ENCODE results near the gene RNF213.

Gene RNF213

DNA sequence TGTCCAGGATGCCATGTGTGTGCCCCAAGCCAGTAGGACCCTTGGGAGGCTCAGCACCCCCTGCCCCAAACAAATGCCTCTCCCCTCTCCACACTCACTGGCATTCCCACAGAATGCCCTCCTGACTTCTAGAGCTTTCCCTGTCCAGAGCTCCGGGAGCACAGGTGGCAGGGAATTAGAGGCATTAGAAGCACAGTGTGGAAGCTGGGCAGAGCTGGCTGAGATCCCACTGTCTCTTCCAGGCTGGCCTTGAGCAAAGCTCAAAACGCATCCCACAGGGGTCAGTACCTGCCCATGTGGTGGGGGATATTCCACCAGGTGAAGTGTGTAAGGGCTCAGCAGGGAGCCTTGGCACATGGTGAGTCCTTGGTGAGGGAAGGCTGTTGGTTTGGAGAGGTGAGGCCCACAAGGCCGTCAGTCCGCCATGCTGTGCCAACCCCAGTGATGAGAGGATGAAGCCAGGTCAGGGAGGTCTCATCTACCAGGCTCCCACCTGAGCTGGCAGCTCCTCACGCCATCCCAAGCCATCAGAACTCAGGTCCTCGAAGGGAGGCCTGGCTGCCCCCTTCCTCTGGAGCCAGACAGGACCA is 172.4 kb downstream of the RNF213 start:
- DNase-seq (ENCODE audit: low read depth in 2 of 2) = no peak

DNA sequence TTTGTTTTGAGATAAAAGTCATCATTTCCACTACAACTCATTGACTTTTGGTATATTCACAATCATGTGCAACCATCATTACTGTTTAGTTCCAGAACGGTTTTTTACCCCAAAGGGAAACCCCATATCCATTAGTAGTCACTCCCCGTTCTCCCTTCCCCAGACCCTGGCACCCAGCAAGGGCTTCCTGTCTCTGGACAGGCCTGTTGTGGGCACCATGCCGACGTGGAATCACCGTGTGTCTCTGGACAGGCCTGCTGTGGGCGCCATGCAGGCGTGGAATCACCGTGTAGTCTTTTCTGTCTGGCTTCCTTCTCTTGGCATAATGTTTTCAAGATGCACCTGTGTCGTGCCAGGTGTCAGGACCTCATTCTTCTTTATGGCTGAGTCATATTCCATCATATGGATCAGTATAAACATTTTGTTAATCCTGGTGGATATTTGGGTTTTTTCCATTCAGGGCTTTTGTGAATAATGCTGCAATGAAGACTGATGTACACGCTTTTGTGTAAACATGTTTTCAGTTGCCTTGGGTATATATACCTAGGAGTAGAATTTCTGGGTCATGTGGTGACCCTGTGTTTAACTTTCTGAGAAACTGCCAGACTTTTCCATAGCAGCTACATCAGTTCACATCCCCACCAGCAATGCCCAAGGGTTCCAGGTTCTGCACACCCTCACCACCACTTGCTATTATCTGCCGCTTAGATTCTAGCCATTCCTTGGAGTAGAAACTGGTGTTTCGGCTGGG is 173.4 kb downstream of the RNF213 start:
- no peak for DNase-seq (ENCODE audit: low read depth in 2 of 2)

DNA sequence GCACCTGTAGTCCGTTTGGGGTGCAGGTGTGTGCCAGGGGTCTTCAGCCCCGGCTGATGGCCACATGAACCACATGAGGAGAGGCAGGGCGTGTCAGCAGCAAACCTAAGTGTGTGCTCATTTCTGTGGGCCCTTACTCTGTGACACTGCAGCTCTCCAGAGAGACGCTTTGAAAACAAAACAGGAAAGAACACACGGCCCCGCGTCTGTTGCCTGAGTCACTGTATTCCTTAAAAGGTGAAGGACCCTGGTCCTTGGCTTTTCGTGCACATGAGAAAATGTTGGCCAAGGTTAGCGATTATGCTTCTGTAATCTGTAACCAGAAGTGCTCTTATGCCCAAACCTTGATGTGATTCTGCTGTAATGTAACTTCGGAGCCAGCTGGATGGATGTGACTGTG is 176.9 kb downstream of the RNF213 start:
- no peak for DNase-seq (ENCODE audit: low read depth in 2 of 2)

DNA sequence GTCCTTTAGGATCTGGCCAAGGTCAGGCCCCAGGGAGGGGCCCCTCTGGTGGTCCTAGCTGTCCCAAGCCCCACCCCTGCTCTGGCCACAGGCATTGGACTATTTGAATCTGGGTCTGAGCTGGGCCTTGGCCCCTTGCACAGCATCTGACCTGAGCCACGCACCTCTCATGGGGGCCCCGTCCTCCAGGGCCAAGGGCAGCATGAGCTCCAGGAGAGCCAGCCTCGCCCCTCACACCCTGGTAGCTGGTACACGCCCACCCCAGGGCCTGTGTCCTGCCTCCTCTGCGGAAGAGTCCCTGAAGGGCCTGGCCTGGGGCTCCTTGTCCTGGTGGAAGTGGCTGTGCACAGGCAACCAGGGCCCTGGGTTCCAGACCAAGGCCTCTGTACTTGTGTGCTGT is 178.2 kb downstream of the RNF213 start:
- no peak for DNase-seq (ENCODE audit: low read depth in 2 of 2)

DNA sequence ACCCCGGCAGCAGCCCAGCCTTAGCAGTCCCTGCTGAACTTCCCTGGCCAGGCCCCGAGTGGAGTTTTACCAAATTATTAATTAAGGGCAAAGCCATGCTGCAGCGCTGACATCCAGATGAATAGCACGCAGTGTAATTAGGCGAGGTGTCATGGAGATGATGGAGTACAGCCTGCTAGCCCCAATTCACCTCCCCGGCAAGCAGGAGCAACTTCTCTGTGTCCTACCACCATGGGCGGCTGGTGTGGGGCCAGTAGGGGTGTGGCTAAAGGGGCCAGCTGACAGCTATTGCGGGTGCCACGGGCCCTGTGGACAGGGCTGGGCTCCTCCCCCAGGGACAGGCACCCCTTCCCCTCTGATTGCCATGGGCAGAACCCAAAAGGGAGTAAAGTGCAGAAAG is 178.8 kb downstream of the RNF213 start:
- DNase-seq (ENCODE audit: low read depth in 2 of 2) = no peak

DNA sequence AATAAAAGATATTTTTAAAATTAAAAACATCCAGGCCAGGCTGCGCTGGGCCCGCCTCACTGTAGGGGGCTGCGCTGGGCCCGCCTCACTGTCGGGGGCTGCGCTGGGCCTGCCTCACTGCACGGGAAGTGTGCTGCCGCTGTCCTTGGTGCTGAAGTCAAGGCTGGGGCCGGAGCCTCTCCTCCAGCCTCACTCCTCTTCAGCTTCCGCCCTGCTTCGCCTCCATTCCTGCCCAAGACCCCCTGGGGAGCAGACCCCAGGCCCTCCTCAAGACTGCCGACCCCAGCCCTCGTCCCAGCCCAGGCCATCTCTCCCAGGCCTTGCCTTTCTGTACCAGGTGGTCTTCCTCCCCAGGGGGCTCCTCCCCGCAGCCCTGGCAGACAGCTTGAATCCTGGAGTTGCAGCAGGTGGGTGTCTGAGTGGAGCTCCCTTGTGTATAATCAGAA is 180.5 kb downstream of the RNF213 start:
- DNase-seq (ENCODE audit: low read depth in 2 of 2) = peak in 1 of 2 donors; percentile 37

DNA sequence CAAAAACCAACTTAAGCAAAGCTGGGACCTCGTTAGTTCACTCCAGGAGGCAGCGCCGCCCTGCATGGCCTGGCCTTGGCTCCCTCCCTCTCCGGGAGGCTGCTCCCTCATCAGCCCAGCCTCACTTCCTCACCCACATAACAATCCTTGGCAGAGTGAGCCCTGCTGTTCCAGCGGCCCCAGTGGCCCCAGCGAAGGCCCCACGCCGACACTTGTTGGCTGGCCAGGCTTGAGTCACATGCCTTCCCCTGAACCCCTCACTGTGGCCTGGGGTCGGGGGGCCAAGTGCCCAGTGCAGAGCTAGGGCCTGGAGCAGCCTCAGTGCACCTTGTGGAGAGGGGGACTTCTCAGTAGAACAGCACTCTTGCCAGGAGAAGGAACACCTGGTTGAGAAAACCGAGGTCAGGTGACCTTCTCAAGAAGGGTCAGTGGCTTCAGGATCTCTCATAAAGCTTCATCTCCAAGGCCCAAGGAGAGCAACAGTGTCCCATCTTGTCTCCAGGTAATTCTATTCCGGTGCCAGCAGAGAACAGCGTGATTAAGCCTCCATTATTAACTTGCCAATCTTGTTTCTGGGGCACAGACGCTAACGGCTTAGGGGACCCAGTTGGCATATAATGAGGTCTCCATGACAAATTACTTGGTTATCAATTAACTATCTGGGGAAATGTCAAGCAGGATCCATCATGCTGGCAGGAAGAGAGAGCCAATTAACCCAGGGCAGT is 181.1 kb downstream of the RNF213 start:
- no peak for DNase-seq (ENCODE audit: low read depth in 2 of 2)

DNA sequence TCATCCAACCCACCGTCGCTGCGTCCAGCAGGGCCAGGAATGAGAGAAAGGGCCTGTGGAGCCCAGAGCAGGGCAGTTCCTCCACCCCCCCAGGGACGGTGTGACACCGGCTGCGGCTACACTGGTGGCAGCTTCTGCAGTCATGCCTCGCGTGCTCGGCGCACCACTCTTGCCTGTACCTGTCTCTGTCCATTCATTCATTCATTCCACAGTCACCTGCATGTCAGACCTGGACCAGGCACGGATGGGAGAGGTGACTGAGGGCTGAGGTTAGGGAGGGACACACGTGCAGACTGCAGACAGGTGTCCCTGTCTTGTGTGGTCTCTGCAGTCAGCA is 181.6 kb downstream of the RNF213 start:
- no peak for DNase-seq (ENCODE audit: low read depth in 2 of 2)

DNA sequence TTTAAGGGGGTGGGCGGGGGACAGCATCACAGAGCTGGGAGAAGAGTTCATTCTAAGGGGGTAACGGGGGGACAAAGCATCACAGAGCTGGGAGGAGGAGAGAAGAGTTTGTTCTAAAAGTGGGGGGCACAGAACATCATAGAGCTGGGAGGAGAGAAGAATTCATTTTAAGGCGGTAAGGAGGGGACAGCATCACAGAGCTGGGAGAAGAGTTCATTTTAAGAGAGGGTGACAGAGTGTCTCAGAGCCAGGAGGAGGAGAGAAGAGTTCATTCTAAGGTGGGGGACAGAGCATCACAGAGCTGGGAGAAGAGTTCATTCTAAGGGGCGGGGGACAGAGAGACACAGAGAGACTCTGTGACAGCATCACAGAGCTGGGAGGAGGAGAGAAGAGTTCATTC is 182.1 kb downstream of the RNF213 start:
- no peak for DNase-seq (ENCODE audit: low read depth in 2 of 2)

DNA sequence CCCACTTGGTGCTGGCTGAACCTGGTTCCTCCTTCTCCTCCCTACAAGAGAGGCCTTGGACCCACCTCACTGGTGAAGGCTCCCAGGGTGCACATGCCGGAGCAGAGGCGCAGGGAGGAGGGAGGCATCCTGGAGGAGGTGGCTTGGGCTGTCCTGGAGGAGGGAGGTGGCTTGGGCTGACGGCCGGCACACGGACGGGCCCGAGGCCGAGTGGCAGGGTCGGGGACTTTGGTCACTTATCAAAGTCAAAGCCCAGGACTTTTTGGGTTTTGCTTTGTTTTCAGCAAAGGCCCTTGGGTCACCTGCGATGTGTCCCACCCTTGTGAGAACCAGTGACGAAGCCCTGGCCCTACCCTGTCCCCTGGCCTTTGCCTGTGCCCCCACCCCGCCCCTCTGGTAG is 182.8 kb downstream of the RNF213 start:
- DNase-seq (ENCODE audit: low read depth in 2 of 2) = no peak

DNA sequence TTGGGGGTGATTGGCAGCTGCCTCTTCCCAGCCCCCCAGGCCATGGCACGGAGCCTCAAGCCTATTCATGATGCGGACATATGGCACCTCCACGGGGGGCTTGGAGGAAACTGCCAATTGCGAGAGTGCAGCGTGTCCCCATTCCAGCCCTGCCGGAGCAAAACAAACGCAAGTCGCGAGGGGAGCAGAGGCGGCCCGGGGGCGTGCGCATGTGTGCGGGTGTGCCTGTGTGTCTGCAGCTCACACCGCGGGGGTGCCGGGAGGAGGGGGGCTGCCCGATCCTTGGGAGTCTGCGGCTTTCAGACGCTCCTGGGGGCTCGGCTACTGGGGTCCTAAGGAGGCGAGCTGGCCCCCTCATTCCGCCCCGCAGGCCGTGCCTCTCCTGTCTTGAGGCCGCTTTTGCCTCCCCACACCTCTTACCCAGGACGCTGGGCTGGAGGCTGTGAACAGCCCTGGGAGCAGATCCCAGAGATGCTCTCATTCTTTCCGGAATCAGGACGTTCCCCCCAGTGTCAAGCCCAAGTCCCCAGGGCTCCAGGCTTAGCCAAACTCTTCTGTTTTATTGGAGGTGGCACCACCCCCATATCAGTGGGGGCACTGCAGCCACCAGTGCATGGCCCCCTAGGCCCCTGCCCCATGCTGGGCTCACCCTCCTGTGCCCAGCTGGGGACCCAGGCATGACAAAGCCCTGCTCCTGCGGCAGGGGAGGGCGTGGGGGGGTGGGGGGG is 183.4 kb downstream of the RNF213 start:
- no peak for DNase-seq (ENCODE audit: low read depth in 2 of 2)

DNA sequence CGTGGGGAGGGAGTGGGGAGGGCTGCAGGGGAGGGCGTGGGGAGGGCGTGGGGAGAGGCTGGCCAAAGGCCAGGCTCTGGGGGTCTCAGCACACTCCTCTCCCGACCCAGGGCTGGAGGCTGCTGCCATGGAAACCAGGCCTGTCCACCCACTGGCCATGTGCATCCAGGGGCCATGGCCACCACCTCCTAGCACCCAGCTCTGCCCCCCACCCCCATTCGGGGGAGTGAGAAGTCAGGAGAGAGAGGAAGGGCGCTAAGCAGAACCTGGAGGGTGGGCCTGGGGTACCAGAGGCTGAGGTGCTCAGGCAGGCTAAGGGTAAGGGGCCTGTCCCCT is 184.0 kb downstream of the RNF213 start:
- no peak for DNase-seq (ENCODE audit: low read depth in 2 of 2)

DNA sequence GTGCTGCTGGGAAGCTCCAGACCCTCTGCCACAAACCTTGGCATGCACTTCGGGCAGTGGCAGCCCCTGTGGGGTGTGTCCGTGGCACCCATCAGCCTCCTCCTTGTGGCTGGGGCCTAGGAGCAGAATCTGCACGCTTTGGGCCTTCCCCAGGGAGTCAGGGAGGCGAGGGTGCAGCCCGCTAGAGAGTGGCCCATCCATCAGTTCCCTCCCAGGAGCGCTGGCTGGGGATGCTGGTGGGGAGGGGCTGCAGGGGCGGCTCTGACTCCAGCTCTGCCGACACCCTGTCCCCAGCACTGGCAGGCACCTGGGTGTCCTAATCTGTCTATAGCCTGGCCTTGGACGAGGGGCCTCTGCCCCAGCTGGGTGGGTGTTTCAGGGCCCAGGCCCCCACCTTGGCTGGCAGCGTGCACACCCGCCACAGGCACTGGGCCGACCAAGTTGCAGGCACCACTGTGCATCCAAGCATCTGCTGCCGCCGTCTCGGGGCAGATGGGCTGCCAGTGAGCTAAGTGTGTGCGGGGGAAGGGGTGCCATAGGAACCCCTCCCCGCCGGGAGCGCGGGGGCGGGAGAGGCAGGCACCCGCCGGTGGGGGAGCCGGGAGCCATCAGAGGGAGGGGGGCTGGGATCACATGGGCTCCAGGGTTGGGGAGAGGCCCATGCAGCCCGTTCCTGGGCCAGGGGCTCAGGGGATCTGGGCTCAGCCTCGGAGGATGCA is 184.5 kb downstream of the RNF213 start:
- no peak for DNase-seq (ENCODE audit: low read depth in 2 of 2)

DNA sequence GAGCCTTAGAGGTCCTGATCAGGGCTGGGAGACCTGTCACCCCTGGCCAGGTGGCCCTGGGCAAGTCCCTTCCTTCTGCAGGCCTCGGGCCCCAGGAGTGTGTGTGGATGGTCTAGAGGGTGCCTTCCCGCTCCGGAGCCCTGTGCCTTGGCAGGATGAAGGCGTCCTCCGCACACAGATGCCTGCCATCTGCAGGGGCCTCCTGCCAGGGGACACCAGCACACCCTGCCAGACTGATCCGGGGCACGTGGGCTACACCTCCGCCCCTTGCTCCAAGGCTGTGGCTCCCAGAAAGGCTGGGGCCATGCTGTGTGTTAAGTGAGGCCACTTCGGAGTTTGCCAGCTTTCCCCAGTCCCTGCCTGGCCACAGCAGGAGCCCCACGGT is 185.1 kb downstream of the RNF213 start:
- no peak for DNase-seq (ENCODE audit: low read depth in 2 of 2)

DNA sequence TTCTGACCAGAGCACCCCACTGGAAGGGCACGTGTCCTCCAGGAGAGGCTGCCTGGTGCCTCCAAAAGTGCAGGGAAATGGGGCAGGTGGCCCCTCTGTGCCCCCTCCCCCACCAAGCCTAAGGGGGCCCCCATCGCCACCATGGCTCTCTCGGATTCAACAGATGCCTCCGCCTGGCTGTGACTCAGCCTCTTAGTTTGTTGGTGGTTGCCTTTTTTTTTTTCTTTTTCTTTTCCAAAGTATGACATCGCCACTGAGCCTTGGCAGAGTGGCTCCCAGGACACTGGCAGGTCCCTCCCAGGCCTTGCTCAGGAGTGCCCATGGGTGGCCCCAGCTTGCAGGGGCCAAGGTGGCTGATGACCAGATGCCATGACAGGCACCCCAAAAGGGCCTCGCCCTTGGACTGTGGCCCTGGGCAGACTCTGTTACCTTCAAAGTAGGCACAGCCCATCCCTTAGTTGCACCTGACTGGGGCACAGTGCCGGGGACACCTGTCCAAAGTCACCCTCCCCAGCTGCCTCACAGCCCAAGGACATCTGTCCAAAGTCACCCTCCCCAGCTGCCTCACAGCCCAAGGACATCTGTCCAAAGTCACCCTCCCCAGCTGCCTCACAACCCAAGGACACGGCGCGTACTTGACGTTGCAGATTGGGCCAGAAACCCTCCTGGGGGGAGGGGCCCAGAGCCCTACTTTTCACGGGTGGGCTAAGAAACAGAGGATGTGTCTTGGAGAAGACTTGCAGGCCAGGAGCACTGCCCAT is 186.2 kb downstream of the RNF213 start:
- no peak for DNase-seq (ENCODE audit: low read depth in 2 of 2)

DNA sequence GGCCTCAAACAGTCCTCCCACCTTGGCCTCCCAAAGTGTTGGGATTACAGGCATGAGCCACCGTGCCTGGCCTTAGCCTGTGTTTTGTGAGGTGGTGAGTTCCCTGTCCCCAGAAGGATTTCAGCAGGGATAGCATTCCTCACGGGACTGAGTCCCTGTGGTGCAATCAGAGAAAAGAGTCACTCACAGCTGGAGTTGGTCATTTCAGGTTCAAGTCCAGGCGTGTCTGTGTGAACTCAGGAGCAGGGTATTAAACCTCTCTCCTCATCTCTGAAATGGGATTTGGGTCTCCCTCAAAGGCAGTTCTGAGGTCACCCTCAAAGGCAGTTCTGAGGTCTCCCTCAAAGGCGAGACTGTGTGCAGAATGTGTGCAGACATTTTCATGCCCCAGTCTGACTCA is 187.1 kb downstream of the RNF213 start:
- DNase-seq (ENCODE audit: low read depth in 2 of 2) = no peak
